GM21825 (cell line): ENCODE data around the gene HDAC1.
"Not testable (repeated sequence)": the region's sequence is repeated elsewhere in the genome, so short reads cannot be mapped to it uniquely, and the experiment has no call there.

Experiments used
- ATAC-seq: cut with Tn5 transposase; IDR thresholded peaks from one replicate; pipeline ENCODE4 v1.9.1; 2021; ENCODE audit warnings: mild to moderate bottlenecking, moderate library complexity; ENCODE audit not compliant: unreplicated experiment

Gene HDAC1

GRCh38 chr1:32291708-32292538, at the start of gene HDAC1:
Gene HDAC1, plus strand, starts transcription at chr1:32292083. Its CDS starts 87 bp downstream, at chr1:32292170.
- ATAC-seq: peak; percentile 95

DNA sequence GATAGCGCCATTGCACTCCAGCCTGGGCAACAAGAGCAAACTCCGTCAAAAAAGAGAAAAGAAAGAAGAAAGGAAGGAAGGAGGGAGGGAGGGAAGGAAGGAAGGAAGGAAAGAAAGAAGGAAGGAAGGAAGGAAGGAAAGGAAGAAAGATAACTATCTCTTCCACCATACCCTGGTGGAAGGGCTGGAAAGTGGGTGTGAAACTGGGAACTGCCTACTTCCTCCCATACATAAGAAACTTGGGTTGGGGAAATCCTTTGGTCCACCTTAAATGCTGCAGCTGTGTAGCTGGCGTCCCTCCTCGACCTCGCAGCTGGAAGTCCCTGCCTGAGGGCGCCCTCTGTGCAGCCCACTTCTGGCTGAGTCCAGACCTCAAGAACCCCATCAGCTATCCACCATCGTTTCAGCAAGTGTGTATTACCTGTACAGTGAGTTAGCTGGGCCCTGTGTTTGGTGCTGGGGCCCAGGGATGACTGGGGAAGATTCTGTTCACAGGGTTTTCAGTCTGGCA, 49.5 kb upstream of the HDAC1 start:
- ATAC-seq: no peak

GRCh38 chr1:32246888-32247273, 45.0 kb upstream of the HDAC1 start, which contains the start of gene FAM167B:
Gene FAM167B, plus strand, starts transcription at chr1:32247222. Its CDS starts 200 bp downstream, at chr1:32247422.
- ATAC-seq: no peak

DNA sequence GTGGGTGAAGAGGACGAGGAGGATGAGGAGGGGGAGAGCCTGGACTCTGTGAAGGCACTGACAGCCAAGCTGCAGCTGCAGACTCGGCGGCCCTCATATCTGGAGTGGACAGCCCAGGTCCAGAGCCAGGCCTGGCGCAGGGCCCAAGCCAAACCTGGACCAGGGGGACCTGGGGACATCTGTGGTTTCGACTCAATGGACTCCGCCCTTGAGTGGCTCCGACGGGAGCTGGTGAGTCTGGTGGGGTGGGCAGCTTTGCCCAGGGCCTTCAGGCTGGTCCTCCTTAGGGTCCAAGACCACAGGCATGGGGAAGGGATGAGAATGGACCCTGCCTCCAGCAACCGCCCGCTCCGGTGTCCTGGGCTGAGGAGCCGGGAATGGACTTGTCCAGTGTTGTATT, 44.4 kb upstream of the HDAC1 start:
- ATAC-seq: no peak

DNA sequence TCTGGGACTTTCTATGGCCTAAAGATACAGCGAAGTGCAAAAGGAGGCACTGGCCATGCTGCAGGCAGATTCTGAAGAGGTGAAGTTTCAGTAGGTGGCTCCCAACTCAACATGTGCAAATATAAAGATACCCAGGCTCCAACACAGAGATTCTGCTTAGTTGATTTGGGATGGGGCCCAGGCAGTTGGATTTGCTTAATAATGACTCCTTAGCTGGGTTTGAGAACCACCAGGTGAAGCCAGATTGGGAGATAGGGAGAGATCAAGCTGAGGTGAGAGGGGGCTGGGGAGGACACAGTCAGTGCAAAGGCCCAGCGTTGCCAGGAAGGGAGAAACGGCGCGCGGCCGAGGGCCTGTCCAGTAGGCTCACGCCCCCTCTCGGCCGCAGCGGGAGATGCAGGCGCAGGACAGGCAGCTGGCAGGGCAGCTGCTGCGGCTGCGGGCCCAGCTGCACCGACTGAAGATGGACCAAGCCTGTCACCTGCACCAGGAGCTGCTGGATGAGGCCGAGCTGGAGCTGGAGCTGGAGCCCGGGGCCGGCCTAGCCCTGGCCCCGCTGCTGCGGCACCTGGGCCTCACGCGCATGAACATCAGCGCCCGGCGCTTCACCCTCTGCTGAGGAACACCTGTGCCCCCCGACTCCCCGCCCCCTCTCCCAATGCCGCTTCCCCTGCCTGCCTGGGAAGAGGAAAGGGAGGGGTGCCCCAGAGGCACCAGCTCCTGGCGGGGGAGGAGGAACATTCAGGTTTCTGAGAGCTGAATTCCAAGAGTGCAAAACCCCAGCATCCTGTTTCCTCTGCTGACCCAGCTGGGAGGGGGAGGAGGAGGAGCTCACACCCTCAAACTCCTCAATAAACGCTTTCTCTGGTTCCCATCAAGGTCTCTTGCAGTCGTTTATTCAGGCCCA, 43.6 kb upstream of the HDAC1 start:
- ATAC-seq: peak; percentile 27

GRCh38 chr1:32249831-32250525, 41.9 kb upstream of the HDAC1 start:
- ATAC-seq: peak; percentile 44

GRCh38 chr1:32250893-32251716, 40.8 kb upstream of the HDAC1 start, which contains the start of gene LCK:
Gene LCK, plus strand, starts transcription at chr1:32251265. Its CDS starts 23,065 bp downstream, at chr1:32274330.
- no peak for ATAC-seq

GRCh38 chr1:32255072-32256071, 36.5 kb upstream of the HDAC1 start:
- no peak for ATAC-seq

DNA sequence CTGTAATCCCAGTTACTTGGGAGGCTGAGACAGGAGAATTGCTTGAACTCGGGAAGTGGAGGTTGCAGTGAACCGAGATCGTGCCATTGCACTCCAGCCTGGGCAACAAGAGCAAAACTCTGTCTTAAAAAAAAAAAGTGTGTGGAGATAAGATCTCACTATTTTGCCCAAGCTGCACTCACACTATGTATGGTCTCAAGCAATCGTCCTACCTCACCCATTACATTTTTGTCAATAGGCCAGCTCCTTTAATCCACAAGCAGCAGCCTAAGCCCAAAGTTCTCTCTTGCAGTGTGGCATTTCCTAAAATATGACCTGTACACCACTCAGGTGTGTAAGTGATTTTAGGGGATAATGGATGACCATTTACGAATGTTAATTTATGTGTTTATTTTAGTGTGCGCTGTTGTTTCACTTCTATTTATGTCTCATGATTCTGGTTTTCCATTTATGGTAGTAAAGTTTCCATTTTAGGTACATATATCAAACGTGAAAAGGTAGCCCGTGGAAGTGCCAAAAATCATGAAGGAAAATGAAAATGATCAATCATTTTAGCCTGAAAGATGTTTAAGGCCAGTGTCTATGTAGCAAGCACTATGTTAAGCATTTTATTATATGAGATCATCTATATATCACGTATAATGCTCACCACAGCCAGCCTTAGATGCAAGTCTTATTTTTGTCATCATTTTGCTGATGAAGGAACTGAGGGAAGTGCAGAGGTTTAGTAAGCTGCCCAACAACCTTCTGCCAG, 35.2 kb upstream of the HDAC1 start:
- no peak for ATAC-seq

- no peak for ATAC-seq
Observed at GRCh38 chr1:32257227-32257508, 34.7 kb upstream of the HDAC1 start.

- not testable (repeated sequence) for ATAC-seq
Observed at GRCh38 chr1:32263236-32263593, 28.7 kb upstream of the HDAC1 start.

- no peak for ATAC-seq
Observed at GRCh38 chr1:32263744-32264143, 28.1 kb upstream of the HDAC1 start.

GRCh38 chr1:32265846-32266245, 26.0 kb upstream of the HDAC1 start:
- no peak for ATAC-seq

DNA sequence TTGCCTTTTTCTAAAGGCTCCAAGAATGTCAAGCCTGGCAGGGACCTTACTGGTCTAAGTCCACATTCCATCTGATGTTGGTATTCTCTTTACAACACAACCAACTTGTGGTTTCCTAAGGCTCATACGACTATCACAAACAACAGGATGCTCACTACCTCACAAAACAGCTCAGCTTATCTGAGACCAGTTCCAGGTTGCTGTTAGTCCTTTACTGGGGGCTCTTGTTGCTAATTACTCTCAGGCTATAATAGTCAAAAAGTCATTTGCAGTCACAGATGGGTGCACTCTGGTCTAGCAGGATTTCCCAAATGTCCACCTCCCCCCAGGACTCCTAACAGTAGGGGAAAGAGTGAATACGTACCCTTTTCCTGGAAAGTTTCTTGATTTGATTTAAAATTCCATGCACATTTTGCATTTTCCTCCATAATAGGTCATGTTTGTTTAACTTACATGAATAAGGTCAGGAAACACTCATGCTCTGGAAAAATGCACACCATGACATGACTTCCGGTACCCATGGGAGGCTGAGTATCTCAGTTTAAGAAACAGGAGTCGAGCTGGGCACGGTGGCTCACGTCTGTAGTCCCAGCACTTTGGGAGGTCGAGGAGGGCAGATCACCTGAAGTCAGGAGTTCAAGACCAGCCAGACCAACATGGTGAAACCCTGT, 24.8 kb upstream of the HDAC1 start:
- no peak for ATAC-seq

GRCh38 chr1:32269744-32270143, 22.1 kb upstream of the HDAC1 start:
- ATAC-seq: no peak

DNA sequence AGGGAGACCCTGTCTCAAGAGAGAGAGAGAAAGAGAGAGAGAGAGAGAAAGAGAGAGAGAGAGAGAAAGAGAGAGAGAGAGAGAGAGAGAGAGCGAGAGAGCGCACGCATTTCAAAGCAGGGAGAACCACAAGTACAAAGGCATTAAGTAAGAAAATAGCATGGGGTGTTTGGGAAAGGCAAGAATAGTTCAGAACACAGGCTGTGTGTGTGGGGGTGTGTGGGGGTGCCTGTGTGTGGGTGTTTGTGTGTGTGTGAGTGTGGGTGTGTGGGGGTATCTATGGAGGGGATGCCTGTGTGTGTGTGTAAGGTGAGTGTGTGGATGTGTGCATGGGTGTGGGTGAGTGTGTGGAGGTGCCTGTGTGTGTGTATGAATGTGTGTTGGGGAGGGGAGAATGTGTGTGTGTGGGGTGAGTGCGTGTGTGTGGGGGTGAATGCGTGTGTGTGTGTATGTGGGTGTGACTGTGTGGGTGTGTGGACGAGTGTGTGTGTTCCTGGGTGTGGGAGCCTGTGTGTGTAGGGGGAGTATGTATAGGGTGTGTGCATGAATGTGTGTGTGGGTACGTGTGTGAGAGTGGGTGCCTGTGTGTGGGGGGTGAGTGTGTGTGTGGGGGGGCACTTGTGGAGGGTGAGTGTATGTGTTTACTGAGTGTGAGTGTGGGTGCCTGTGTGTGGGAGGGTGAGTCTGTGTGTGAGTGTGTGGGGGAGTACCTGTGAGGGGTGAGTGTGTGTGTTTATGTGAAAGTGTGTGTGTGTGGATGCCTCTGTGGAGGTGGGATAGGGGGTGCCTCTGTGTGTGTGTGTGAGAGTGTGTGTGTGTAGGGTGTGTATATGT, 19.1 kb upstream of the HDAC1 start:
- ATAC-seq: no peak
